ENCODE measurements around the gene SEPTIN11.

The SEPTIN11 gene

GRCh38 chr4:76943790-76944189, 5.8 kb upstream of the SEPTIN11 start:
- DNase-seq (ENCODE audit: extremely low read depth, low read depth): no peak
- TF ChIP-seq CTCF (IDR thresholded peaks at IDR 0.05; ENCODE audit: low read depth, low read length): no peak

GRCh38 chr4:76947369-76947768, 2.2 kb upstream of the SEPTIN11 start:
- no peak for DNase-seq (ENCODE audit: extremely low read depth, low read depth)
- TF ChIP-seq CTCF (IDR thresholded peaks at IDR 0.05; ENCODE audit: low read depth, low read length): no peak

- TF ChIP-seq CTCF (IDR thresholded peaks at IDR 0.05; ENCODE audit: low read depth, low read length): peak; percentile 26
- no peak for DNase-seq (ENCODE audit: extremely low read depth, low read depth)
Observed at GRCh38 chr4:76948443-76949275, 893 bp upstream of the SEPTIN11 start.

- DNase-seq (ENCODE audit: extremely low read depth, low read depth): no peak
- no peak; the same call in 1 of the 2 replicates for TF ChIP-seq CTCF (IDR thresholded peaks at IDR 0.05; ENCODE audit: low read depth, low read length)
Observed at GRCh38 chr4:76950052-76950955, 752 bp downstream of the SEPTIN11 start.

- DNase-seq (ENCODE audit: extremely low read depth, low read depth): no peak
- no peak for TF ChIP-seq CTCF (IDR thresholded peaks at IDR 0.05; ENCODE audit: low read depth, low read length)
Observed at GRCh38 chr4:76950956-76951671, 1.6 kb downstream of the SEPTIN11 start.

GRCh38 chr4:76951672-76952010, 2.1 kb downstream of the SEPTIN11 start:
- TF ChIP-seq CTCF (IDR thresholded peaks at IDR 0.05; ENCODE audit: low read depth, low read length): no peak

More at GRCh38 chr4:76951672-76952010, 2.1 kb downstream of the SEPTIN11 start:
- DNase-seq (ENCODE audit: extremely low read depth, low read depth): no peak
